ENCODE measurements around the gene CCDC188. TPM values are rescaled to one million over a fixed set of nuclear protein-coding genes. Genes with fewer than 3 reads are reported as not detected.

The CCDC188 gene
- total and polyA plus RNA-seq, 2 donors (not counting 1 experiment from before 2014, with no cell fraction given), result 0.33 to 0.59 TPM

- no peak overlapping the region for H3K4me2 ChIP-seq (ENCODE audit: extremely low read depth, insufficient read depth, low read length)
- H3K79me2 ChIP-seq (ENCODE audit: control insufficient read depth, insufficient read depth, low read length), result no peaks in the 10 kb centered on the region
- no peaks in the 10 kb centered on the region for H3K9me3 ChIP-seq (ENCODE audit: control insufficient read depth, insufficient read depth, low read depth, low read length)
- DNase-seq (ENCODE audit: low read depth in 2 of 2), result no peak
- peaks cover 13% of the 10 kb centered on the region for H3K36me3 ChIP-seq (ENCODE audit: control insufficient read depth, insufficient read depth, low read length)
- H3K4me3 ChIP-seq (replicated peaks in 1 of 4; ENCODE audit: control extremely low read depth in 1 of 4, insufficient read depth in 1 of 4, low read depth in 3 of 4, low read length in 4 of 4), result no peak overlapping the region
- H4K20me1 ChIP-seq (ENCODE audit: control insufficient read depth, extremely low read depth, insufficient read depth, low read length), result no peaks in the 10 kb centered on the region
- H3K27ac ChIP-seq (ENCODE audit: insufficient read depth, low read length), result no peak overlapping the region
- TF ChIP-seq EZH2 (IDR thresholded peaks at IDR 0.05; ENCODE audit: low read length, missing control alignments) (no peak), CTCF (conservative IDR thresholded peaks at IDR 0.05 in 1 of 2, IDR thresholded peaks at IDR 0.05 in 1 of 2; ENCODE audit: low read depth in 1 of 2, low read length in 2 of 2) (no peak)
- H3K9ac ChIP-seq (ENCODE audit: insufficient read depth, low read length), result no peak overlapping the region
- H2AFZ ChIP-seq (ENCODE audit: low read length), result no peak overlapping the region
- no peaks in the 10 kb centered on the region for H3K27me3 ChIP-seq (ENCODE audit: control insufficient read depth, insufficient read depth, low read length)
- no peaks in the 10 kb centered on the region for H3K4me1 ChIP-seq (ENCODE audit: control insufficient read depth, extremely low read depth, insufficient read depth, low read length)
Measured at GRCh38 chr22:20145206-20145831, 5.5 kb downstream of the CCDC188 start.

GRCh38 chr22:20143883-20144665 is 6.8 kb downstream of the CCDC188 start:
- DNase-seq (ENCODE audit: low read depth in 2 of 2), result no peak
- H4K20me1 ChIP-seq (ENCODE audit: control insufficient read depth, extremely low read depth, insufficient read depth, low read length), result no peaks in the 10 kb centered on the region
- H2AFZ ChIP-seq (ENCODE audit: low read length), result no peak overlapping the region
- H3K9me3 ChIP-seq (ENCODE audit: control insufficient read depth, insufficient read depth, low read depth, low read length), result no peaks in the 10 kb centered on the region
- H3K79me2 ChIP-seq (ENCODE audit: control insufficient read depth, insufficient read depth, low read length), result peaks cover 2% of the 10 kb centered on the region
- peaks cover 18% of the 10 kb centered on the region for H3K36me3 ChIP-seq (ENCODE audit: control insufficient read depth, insufficient read depth, low read length)
- no peaks in the 10 kb centered on the region for H3K4me1 ChIP-seq (ENCODE audit: control insufficient read depth, extremely low read depth, insufficient read depth, low read length)
- no peak overlapping the region for H3K9ac ChIP-seq (ENCODE audit: insufficient read depth, low read length)
- no peak overlapping the region for H3K4me2 ChIP-seq (ENCODE audit: extremely low read depth, insufficient read depth, low read length)
- TF ChIP-seq EZH2 (IDR thresholded peaks at IDR 0.05; ENCODE audit: low read length, missing control alignments) (no peak), CTCF (conservative IDR thresholded peaks at IDR 0.05 in 1 of 2, IDR thresholded peaks at IDR 0.05 in 1 of 2; ENCODE audit: low read depth in 1 of 2, low read length in 2 of 2) (no peak)
- H3K27me3 ChIP-seq (ENCODE audit: control insufficient read depth, insufficient read depth, low read length), result no peaks in the 10 kb centered on the region
- no peak overlapping the region for H3K27ac ChIP-seq (ENCODE audit: insufficient read depth, low read length)
- no peak overlapping the region for H3K4me3 ChIP-seq (replicated peaks in 1 of 4; ENCODE audit: control extremely low read depth in 1 of 4, insufficient read depth in 1 of 4, low read depth in 3 of 4, low read length in 4 of 4)

GRCh38 chr22:20142711-20143621 is 7.9 kb downstream of the CCDC188 start:
- no peak overlapping the region for H3K9ac ChIP-seq (ENCODE audit: insufficient read depth, low read length)
- no peaks in the 10 kb centered on the region for H3K9me3 ChIP-seq (ENCODE audit: control insufficient read depth, insufficient read depth, low read depth, low read length)
- no peaks in the 10 kb centered on the region for H3K4me1 ChIP-seq (ENCODE audit: control insufficient read depth, extremely low read depth, insufficient read depth, low read length)
- no peak for DNase-seq (ENCODE audit: low read depth in 2 of 2)
- no peak overlapping the region for H3K27ac ChIP-seq (ENCODE audit: insufficient read depth, low read length)
- peaks cover 8% of the 10 kb centered on the region for H3K79me2 ChIP-seq (ENCODE audit: control insufficient read depth, insufficient read depth, low read length)
- H2AFZ ChIP-seq (ENCODE audit: low read length), result no peak overlapping the region
- H4K20me1 ChIP-seq (ENCODE audit: control insufficient read depth, extremely low read depth, insufficient read depth, low read length), result no peaks in the 10 kb centered on the region
- TF ChIP-seq EZH2 (IDR thresholded peaks at IDR 0.05; ENCODE audit: low read length, missing control alignments), result no peak
- no peak for TF ChIP-seq CTCF (conservative IDR thresholded peaks at IDR 0.05 in 1 of 2, IDR thresholded peaks at IDR 0.05 in 1 of 2; ENCODE audit: low read depth in 1 of 2, low read length in 2 of 2)
- peaks cover 18% of the 10 kb centered on the region for H3K36me3 ChIP-seq (ENCODE audit: control insufficient read depth, insufficient read depth, low read length)
- no peak overlapping the region for H3K4me3 ChIP-seq (replicated peaks in 1 of 4; ENCODE audit: control extremely low read depth in 1 of 4, insufficient read depth in 1 of 4, low read depth in 3 of 4, low read length in 4 of 4)
- no peaks in the 10 kb centered on the region for H3K27me3 ChIP-seq (ENCODE audit: control insufficient read depth, insufficient read depth, low read length)
- H3K4me2 ChIP-seq (ENCODE audit: extremely low read depth, insufficient read depth, low read length), result no peak overlapping the region

All from fibroblast of lung (primary cell).